IPS DF 6.9 (cell line): ENCODE measurements around the gene ALK.

Experiments
- DNase-seq: peaks from one replicate; pipeline ENCODE4 v3.0.0-alpha.2; 2013; ENCODE audit warnings: low read depth, low spot score
- H3K27ac ChIP-seq: one replicate; pipeline ENCODE4 v1.5.1; 2013; ENCODE audit warnings: low read length, control low read depth
- H3K27me3 ChIP-seq: 2 replicates; pipeline ENCODE4 v1.6.1; 2013; ENCODE audit warnings: mild to moderate bottlenecking, low read length; ENCODE audit not compliant: control insufficient read depth, insufficient read depth
- H3K36me3 ChIP-seq: 2 replicates; pipeline ENCODE4 v1.6.1; 2013; ENCODE audit warnings: low read length; ENCODE audit not compliant: control insufficient read depth, insufficient read depth
- H3K4me1 ChIP-seq: 2 replicates; pipeline ENCODE4 v1.6.1; 2013; ENCODE audit warnings: low read length; ENCODE audit not compliant: control insufficient read depth, insufficient read depth
- H3K4me3 ChIP-seq: 2 replicates; pipeline ENCODE4 v1.5.1; 2013; ENCODE audit warnings: mild to moderate bottlenecking, low read length
- H3K9me3 ChIP-seq: 2 replicates; pipeline ENCODE4 v1.6.1; 2013; ENCODE audit warnings: low read length, inconsistent platforms; ENCODE audit not compliant: control insufficient read depth, insufficient read depth
- WGBS: extraction: QIAGEN DNeasy Blood & Tissue Kit; methylation state at CpG from one replicate; pipeline ENCODE4 v1.1.7; 2013; ENCODE audit warnings: mixed read lengths, missing lambda C conversion rate; ENCODE audit not compliant: insufficient read length, insufficient coverage; 5-methylcytosine and 5-hydroxymethylcytosine counted together

The ALK gene

DNA sequence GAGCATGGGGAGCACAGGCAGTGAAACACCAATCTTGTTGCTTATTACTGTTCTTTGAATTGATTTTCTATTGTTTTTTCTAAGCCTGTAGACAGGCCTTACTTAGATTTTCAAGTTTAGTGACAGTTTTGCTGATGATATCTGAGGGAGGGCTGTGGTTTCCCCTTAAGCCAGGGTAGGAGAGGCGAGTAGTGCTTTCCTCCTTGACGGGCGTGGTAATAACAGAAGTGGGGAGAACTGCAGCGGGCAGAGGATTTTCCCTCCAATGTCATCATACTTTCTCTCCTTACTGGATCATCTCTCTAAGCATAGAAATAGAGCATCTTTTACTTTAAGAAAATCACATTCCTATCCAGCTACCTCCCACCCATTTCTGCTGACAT, 314.4 kb downstream of the ALK start:
- no CpG with 5 or more reads among the region's 4 CpGs for whole genome bisulfite sequencing
- Histone ChIP-seq H3K9me3 (no peaks in the 10 kb centered on the region; the same call in 1 of the 2 replicates), H3K4me3 (no peak overlapping the region), H3K27me3 (no peaks in the 10 kb centered on the region), H3K36me3 (no peaks in the 10 kb centered on the region), H3K4me1 (peaks cover 3% of the 10 kb centered on the region; the same call in 1 of the 2 replicates), H3K27ac (no peak overlapping the region)
- no peak for DNase-seq

DNA sequence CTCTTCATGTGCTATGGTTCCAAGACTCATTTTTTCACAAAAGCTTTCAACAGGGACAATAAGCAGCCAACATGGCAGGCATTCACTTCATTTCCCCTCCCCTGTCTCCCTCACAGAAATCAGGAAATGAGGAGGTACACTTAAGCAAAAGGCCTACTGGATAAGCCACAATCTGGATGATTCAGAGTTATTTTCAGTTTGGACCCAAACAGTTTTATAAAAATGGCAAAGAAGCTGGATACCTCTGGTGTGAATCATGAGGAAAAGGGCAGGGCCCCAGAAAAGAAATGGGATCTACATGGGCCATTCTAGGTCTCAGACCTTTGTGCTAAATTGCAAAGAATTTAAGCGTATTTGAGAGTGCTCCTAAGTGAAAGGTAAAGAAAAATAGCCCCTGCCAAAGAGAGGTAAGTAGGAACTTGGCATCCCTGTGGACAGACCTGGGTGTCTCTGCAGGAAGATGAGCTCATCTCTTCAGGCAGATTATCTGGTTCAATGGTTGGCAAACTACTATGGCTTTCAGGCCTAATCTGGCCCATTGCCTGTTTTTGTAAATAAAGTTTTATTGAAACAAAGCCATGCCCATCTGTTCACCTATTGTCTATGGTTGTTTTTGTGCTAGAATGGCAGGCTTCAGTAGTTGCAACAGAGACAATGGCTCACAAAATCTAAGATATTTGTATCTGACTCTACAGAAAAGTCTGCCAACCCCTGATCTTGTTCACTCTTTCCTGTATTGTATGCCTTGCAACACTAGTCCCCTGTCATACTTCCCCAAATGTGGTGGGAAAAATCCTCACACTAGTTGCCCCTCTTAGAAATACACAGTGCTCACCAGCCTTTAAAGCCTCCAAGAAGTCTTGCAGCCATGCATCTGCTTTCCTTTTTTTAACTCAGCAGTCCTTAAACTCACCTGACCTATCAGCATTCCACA, 315.0 kb downstream of the ALK start:
- no peak overlapping the region for H3K27ac ChIP-seq
- WGBS = no CpG with 5 or more reads among the region's 1 CpG
- H3K27me3 ChIP-seq = no peaks in the 10 kb centered on the region
- H3K4me1 ChIP-seq = peaks cover 3% of the 10 kb centered on the region; the same call in 1 of the 2 replicates
- DNase-seq = no peak
- no peak overlapping the region for H3K4me3 ChIP-seq
- no peaks in the 10 kb centered on the region for H3K36me3 ChIP-seq
- H3K9me3 ChIP-seq = no peaks in the 10 kb centered on the region; the same call in 1 of the 2 replicates

DNA sequence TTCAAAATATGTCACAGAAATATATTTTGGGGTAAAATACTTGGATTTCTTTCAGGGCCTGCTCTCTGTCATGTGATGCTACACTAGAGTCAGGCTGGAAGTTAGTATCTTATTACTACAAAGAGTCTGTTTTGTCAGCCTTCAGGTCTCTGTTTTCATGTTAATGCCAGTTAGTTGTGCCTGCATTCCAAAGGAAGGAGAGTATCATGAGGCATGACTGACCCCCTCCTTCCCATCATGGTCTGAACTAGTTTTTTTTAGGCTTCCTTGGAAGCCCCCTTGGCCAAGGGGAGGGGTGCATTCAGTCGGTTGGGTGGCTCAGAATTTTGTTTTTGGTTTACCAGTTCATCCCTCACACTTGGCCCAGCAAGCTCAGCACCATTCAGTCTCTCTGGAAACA, 318.0 kb downstream of the ALK start:
- no CpG with 5 or more reads among the region's 1 CpG for WGBS
- Histone ChIP-seq H3K4me1 (peaks cover 3% of the 10 kb centered on the region; the same call in 1 of the 2 replicates), H3K27ac (no peak overlapping the region), H3K4me3 (no peak overlapping the region), H3K27me3 (no peaks in the 10 kb centered on the region), H3K9me3 (no peaks in the 10 kb centered on the region; the same call in 1 of the 2 replicates), H3K36me3 (no peaks in the 10 kb centered on the region)
- DNase-seq = no peak

- Histone ChIP-seq H3K36me3 (no peaks in the 10 kb centered on the region), H3K27ac (no peak overlapping the region), H3K4me1 (peaks cover 3% of the 10 kb centered on the region; the same call in 1 of the 2 replicates), H3K4me3 (no peak overlapping the region), H3K9me3 (no peaks in the 10 kb centered on the region; the same call in 1 of the 2 replicates), H3K27me3 (no peaks in the 10 kb centered on the region)
- no peak for DNase-seq
- WGBS = no CpG with 5 or more reads among the region's 3 CpGs
Measured at GRCh38 chr2:29601872-29602271, 319.5 kb downstream of the ALK start.

DNA sequence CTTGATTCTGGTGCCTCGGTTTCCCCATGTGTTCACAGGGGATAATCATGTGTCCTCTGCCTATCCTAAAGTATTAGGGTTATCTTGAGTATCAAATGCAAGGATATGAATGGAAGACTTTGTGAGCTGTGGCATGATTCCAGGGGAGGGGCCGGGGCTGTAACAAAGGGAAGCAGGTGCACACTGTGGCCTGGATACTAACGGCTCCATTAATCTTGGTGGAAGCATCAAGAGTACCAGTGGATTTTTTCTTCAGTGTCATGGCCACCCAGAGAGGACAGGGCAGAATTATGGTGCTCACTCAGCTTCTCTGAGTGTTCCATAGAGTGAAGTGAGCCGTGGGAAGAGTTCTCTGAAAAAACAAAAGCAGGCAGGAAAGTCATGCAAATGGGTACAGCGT, 320.1 kb downstream of the ALK start:
- Histone ChIP-seq H3K27ac (no peak overlapping the region), H3K36me3 (no peaks in the 10 kb centered on the region), H3K4me3 (no peak overlapping the region), H3K9me3 (no peaks in the 10 kb centered on the region; the same call in 1 of the 2 replicates), H3K27me3 (no peaks in the 10 kb centered on the region), H3K4me1 (peaks cover 3% of the 10 kb centered on the region; the same call in 1 of the 2 replicates)
- DNase-seq = no peak
- no CpG with 5 or more reads among the region's 5 CpGs for WGBS

DNA sequence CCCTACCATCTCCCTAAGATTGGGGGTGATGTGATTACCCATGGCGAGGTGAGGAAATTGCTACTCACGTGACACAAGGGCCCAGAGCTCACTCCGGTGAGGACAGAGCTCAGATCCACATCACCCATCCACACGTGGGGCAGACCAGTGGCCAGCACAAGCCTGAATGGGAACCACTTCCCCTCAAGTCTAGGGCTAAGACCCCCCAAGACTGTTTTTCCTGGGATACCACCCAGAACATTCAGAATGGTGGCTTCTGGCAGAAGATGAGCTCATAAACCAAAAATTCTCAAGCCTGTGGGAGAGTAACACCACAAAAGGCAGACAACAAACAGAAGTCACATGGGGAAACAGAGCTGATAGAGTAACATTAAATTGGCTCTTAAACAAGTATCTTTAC, 321.4 kb downstream of the ALK start:
- H3K9me3 ChIP-seq = no peaks in the 10 kb centered on the region; the same call in 1 of the 2 replicates
- WGBS = no CpG with 5 or more reads among the region's 4 CpGs
- no peak overlapping the region for H3K4me3 ChIP-seq
- H3K27me3 ChIP-seq = no peaks in the 10 kb centered on the region
- no peaks in the 10 kb centered on the region for H3K36me3 ChIP-seq
- H3K27ac ChIP-seq = no peak overlapping the region
- peaks cover 3% of the 10 kb centered on the region; the same call in 1 of the 2 replicates for H3K4me1 ChIP-seq
- no peak for DNase-seq

- Histone ChIP-seq H3K4me3 (no peak overlapping the region), H3K9me3 (no peaks in the 10 kb centered on the region), H3K36me3 (no peaks in the 10 kb centered on the region), H3K27me3 (no peaks in the 10 kb centered on the region), H3K27ac (no peak overlapping the region), H3K4me1 (peaks cover 3% of the 10 kb centered on the region; the same call in 1 of the 2 replicates)
- no CpG with 5 or more reads among the region's 2 CpGs for WGBS
- no peak for DNase-seq
Measured at GRCh38 chr2:29598978-29599377, 322.4 kb downstream of the ALK start.

DNA sequence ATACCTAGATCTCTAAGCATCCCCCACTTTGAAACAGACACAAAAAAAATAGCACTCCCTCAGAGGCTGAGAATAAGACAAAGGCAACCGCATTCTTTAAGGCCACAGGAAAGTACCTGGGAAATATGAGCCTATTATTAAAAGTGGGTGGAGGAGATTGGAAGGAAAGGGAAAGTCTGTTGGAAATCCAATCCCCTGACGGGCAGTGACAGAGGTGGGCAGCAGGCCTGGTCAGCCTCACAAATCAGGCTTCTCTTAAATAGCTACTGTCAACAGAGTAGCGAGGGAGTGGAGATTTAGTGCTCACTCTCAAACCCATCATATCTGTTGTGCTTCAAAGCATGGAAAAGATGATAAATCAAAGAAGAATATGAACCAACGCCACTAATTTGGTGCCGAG, 324.4 kb downstream of the ALK start:
- no peaks in the 10 kb centered on the region for H3K9me3 ChIP-seq
- H3K27ac ChIP-seq = no peak overlapping the region
- H3K4me1 ChIP-seq = no peaks in the 10 kb centered on the region
- H3K36me3 ChIP-seq = no peaks in the 10 kb centered on the region
- no peaks in the 10 kb centered on the region for H3K27me3 ChIP-seq
- WGBS = no CpG with 5 or more reads among the region's 5 CpGs
- no peak for DNase-seq
- H3K4me3 ChIP-seq = no peak overlapping the region

DNA sequence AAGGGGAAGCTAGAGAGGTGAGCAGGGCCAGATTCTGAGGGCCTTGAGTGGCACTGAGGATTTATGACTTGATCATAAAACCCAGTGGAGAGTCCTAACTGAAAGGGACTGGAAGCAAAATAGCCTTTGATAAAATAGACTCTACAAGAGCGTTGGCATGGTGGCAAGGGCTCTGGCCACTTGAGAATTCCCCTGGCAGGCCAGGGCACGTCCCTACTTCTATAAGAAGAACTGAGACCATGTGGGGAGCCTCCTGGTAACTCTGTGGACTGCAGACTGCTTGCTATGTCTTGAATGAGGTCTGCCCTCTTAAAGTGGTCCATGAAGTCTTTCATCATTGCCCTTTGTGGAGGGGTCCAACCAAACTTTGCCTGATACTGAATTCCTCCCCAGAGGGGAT, 324.8 kb downstream of the ALK start:
- H3K27me3 ChIP-seq = no peaks in the 10 kb centered on the region
- no peak for DNase-seq
- WGBS = no CpG with 5 or more reads among the region's 2 CpGs

DNA sequence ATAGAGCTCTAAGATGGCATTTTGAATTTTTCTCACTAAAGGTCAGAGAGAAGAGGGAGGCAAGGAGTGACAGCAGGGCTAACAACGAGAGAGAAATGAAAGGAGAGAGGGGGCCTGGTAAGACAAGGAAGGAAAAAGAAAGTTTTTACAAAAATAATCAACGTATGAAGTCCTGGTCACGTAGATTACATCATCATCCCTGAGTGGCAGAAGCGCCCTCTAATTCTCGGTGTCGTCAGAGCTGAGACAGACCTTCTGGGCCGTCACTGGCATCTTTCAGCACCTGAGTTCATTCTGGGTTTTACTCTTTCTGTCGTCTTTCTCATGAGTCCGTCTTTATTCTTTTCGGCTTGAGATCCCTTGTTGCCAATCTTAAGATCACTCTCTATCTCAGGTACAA, 329.8 kb downstream of the ALK start:
- no CpG with 5 or more reads among the region's 10 CpGs for WGBS
- Histone ChIP-seq H3K4me3 (no peak overlapping the region), H3K9me3 (no peaks in the 10 kb centered on the region), H3K36me3 (no peaks in the 10 kb centered on the region), H3K27ac (no peak overlapping the region), H3K27me3 (no peaks in the 10 kb centered on the region), H3K4me1 (no peaks in the 10 kb centered on the region)
- DNase-seq = no peak

More for the DNA sequence above, 324.8 kb downstream of the ALK start:
- H3K27ac ChIP-seq = no peak overlapping the region
- H3K36me3 ChIP-seq = no peaks in the 10 kb centered on the region
- no peak overlapping the region for H3K4me3 ChIP-seq
- H3K9me3 ChIP-seq = no peaks in the 10 kb centered on the region
- no peaks in the 10 kb centered on the region for H3K4me1 ChIP-seq
